A549 (cell line): ENCODE data around the gene KCNQ1.

Experiments
- CBX2 ChIP-seq: fragments of 200-600 bp; sonication (generic); IDR thresholded peaks from 2 replicates; pipeline ENCODE4 v1.6.1; 2016; ENCODE audit warnings: low read depth, mild to moderate bottlenecking, borderline replicate concordance
- CHD2 ChIP-seq: fragments of 150-350 bp; IDR thresholded peaks from 2 replicates; pipeline ENCODE4 v1.6.1; 2014; ENCODE audit warnings: low read length; ENCODE audit not compliant: partially characterized antibody
- EHF ChIP-seq: fragments of 250-450 bp; sonication (Bioruptor Pico); IDR thresholded peaks from 2 replicates; pipeline ENCODE4 v1.5.0; 2020; ENCODE audit warnings: mild to moderate bottlenecking
- POLR2A ChIP-seq: IDR thresholded peaks from 2 replicates; pipeline ENCODE4 v1.6.1; 2012; ENCODE audit warnings: mild to moderate bottlenecking, low read length
- RCOR1 ChIP-seq: fragments of 150-350 bp; IDR thresholded peaks from 2 replicates; pipeline ENCODE4 v1.6.1; 2014; ENCODE audit warnings: antibody characterized with exemption, low read length, low read depth
- REST ChIP-seq: fragments of 200-600 bp; sonication (generic); IDR thresholded peaks from 2 replicates; pipeline ENCODE4 v1.6.1; 2016; ENCODE audit warnings: antibody characterized with exemption, mild to moderate bottlenecking, moderate library complexity
- ZFP36 ChIP-seq: fragments of 450-650 bp; IDR thresholded peaks from 2 replicates; pipeline ENCODE4 v1.6.1; 2014; ENCODE audit warnings: borderline replicate concordance; ENCODE audit not compliant: partially characterized antibody
- TF ChIP-seq, protein P1 (sequence below): fragments of >200 bp; sonication (Bioruptor Twin); formaldehyde crosslinking; IDR thresholded peaks from 3 replicates; pipeline ENCODE4 v1.5.1; 2016
- TF ChIP-seq, protein P2 (sequence below): fragments of 150-350 bp; IDR thresholded peaks from 2 replicates; pipeline ENCODE4 v1.6.1; 2014; ENCODE audit warnings: low read depth, mild to moderate bottlenecking, low read length

DNA sequence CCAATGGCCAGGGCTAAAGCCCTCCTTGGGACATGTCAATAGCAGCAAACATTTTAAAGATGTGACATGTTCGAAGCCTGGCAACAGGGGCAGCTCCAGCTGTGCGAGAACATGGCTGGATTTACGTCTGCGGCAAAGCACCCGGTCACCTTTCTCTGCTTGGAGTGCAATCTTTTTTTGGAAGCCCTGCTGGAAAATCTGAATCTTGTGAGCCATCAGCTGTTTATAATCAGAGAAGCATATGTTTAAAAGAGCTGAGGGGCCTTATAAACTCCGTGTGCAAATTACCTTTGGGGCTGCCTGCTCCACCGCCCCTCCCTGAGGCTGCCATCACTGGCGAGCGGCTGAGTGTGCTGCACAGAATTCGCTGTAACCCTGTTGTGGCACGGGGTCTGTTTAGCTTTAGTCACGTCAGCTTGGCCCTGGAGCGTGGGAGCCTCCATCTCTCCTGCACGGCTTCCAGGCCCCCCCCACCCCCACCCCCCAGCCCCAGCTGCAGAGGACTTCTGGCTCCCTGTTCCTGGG is 264.0 kb downstream of the KCNQ1 start:
- TF ChIP-seq CHD2: no peak
- no peak for TF ChIP-seq ZFP36
- TF ChIP-seq, protein P1, sequence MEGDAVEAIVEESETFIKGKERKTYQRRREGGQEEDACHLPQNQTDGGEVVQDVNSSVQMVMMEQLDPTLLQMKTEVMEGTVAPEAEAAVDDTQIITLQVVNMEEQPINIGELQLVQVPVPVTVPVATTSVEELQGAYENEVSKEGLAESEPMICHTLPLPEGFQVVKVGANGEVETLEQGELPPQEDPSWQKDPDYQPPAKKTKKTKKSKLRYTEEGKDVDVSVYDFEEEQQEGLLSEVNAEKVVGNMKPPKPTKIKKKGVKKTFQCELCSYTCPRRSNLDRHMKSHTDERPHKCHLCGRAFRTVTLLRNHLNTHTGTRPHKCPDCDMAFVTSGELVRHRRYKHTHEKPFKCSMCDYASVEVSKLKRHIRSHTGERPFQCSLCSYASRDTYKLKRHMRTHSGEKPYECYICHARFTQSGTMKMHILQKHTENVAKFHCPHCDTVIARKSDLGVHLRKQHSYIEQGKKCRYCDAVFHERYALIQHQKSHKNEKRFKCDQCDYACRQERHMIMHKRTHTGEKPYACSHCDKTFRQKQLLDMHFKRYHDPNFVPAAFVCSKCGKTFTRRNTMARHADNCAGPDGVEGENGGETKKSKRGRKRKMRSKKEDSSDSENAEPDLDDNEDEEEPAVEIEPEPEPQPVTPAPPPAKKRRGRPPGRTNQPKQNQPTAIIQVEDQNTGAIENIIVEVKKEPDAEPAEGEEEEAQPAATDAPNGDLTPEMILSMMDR: no peak
- TF ChIP-seq RCOR1: no peak
- no peak for TF ChIP-seq CBX2
- TF ChIP-seq, protein P2, sequence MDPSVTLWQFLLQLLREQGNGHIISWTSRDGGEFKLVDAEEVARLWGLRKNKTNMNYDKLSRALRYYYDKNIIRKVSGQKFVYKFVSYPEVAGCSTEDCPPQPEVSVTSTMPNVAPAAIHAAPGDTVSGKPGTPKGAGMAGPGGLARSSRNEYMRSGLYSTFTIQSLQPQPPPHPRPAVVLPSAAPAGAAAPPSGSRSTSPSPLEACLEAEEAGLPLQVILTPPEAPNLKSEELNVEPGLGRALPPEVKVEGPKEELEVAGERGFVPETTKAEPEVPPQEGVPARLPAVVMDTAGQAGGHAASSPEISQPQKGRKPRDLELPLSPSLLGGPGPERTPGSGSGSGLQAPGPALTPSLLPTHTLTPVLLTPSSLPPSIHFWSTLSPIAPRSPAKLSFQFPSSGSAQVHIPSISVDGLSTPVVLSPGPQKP: no peak
- no peak for TF ChIP-seq REST
- no peak for TF ChIP-seq POLR2A
- no peak for TF ChIP-seq EHF (CRISPR knock-in tag)
